GM12872 (cell line): ENCODE results near the gene PCDHB3.

Experiments used
- TF ChIP-seq, protein P1 (sequence below): IDR thresholded peaks from 3 replicates; pipeline ENCODE4 v1.5.1; 2011; ENCODE audit warnings: low read depth, mild to moderate bottlenecking, low read length, moderate library complexity; ENCODE audit not compliant: insufficient read depth

PCDHB3 gene

DNA sequence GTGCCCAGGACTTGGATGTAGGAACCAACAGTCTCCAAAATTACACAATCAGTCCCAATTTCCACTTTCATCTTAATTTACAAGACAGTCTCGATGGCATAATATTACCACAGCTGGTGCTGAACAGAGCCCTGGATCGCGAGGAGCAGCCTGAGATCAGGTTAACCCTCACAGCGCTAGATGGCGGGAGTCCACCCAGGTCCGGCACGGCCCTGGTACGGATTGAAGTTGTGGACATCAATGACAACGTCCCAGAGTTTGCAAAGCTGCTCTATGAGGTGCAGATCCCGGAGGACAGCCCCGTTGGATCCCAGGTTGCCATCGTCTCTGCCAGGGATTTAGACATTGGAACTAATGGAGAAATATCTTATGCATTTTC lies 5.0 kb upstream of the PCDHB3 start:
- TF ChIP-seq, protein P1, sequence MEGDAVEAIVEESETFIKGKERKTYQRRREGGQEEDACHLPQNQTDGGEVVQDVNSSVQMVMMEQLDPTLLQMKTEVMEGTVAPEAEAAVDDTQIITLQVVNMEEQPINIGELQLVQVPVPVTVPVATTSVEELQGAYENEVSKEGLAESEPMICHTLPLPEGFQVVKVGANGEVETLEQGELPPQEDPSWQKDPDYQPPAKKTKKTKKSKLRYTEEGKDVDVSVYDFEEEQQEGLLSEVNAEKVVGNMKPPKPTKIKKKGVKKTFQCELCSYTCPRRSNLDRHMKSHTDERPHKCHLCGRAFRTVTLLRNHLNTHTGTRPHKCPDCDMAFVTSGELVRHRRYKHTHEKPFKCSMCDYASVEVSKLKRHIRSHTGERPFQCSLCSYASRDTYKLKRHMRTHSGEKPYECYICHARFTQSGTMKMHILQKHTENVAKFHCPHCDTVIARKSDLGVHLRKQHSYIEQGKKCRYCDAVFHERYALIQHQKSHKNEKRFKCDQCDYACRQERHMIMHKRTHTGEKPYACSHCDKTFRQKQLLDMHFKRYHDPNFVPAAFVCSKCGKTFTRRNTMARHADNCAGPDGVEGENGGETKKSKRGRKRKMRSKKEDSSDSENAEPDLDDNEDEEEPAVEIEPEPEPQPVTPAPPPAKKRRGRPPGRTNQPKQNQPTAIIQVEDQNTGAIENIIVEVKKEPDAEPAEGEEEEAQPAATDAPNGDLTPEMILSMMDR = no peak

DNA sequence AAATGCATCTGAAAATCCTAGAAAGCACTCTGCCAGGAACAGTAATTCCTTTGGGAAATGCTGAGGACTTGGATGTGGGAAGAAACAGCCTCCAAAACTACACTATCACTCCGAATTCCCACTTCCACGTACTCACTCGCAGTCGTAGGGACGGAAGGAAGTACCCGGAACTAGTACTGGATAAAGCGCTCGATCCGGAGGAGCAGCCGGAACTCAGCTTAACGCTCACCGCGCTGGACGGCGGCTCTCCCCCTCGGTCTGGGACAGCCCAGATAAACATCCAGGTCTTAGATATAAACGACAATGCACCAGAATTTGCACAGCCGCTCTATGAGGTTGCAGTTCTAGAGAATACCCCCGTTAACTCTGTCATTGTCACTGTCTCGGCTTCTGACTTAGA lies 786 bp downstream of the PCDHB3 start:
- TF ChIP-seq, protein P1 = no peak

DNA sequence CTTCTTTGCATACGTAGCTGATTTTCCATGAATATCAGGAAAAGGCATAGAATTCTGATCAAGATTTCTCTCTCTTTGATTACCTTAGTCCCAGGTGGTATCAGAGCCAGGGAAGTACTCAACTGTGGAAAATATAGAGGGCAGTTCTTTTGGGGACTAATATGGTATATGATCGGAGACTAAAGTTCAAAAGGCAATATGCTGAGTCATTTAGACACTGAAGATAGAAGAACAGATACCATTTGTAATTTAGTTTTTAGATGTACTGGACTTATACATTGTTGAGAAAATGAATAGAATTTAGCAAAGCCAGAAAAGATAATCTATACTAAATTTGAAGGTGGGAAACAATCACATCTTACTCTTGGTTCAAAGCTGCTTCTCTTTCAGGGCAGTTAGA lies 5.1 kb downstream of the PCDHB3 start:
- TF ChIP-seq, protein P1 = no peak

DNA sequence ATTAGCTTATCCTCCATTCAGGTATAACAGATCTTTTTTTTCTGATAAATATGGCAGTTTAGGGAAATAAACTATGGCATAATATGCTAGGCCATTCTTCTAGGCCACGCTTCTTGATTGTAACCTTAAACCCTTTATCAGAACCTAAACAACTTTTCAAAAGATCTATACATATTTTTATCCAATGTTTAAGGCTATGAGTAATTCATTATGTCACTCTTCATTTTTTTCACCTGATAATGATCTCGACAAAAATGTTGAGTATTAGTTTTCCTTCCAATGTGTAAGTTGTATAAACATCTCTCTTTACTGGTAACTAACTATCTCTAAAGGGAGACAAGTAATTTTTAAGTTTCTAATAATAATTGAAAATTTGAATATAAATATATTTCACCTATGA lies 19.0 kb downstream of the PCDHB3 start:
- TF ChIP-seq, protein P1 = no peak

DNA sequence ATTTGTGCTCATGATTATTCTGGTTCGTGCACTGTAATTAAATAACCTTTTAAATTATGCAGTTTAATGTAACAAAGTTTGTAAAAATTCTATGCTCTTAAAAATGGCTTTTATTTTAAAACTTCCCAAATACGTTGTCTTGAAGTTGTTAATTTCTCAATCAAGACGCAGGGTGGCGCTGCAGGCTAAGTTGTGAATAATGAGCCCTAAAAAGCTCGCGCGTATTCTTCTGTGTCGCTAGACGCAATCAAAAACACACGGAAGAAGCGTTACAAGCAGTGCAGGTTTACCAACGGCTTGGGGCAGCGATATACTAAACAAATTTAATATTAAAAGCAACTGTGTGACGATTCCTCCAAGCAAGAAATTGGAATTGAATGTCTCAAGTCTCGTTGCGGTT lies 21.3 kb downstream of the PCDHB3 start, which contains the start of gene PCDHB4:
PCDHB4 (plus strand) TSS at position 256 of the 400 bp plus-strand sequence. CDS start 181 bp downstream, outside the sequence.
- TF ChIP-seq, protein P1 = no peak

DNA sequence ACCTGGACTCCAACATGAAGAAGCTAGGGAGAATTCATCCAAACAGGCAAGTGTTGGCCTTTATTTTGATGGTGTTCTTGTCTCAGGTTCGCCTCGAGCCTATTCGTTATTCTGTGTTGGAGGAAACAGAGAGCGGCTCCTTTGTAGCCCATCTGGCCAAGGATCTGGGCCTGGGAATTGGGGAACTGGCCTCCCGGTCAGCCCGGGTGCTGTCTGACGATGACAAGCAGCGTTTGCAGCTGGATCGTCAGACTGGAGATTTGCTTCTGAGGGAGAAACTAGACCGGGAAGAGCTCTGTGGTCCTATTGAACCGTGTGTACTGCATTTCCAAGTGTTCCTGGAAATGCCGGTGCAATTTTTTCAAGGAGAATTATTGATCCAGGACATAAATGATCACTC lies 21.7 kb downstream of the PCDHB3 start:
- TF ChIP-seq, protein P1 = no peak

DNA sequence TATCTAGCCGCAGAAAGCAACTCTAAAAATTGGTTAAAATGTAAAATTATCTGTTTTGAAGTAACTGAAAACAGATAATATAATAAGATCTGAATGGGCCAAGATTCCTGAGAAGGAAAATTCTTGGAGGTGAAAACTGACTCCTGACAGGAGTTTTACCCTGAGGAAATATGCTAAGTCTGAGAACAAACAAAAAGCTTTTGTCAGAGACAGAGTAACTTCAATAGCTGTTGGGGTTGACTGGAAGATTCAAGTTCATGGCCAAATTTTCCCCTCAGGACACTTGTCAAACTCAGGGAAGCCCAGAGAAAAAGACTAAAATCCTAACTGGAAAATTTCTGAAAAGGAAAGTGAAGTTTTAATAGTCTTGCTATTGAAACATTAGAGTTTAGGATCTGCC lies 27.0 kb downstream of the PCDHB3 start:
- TF ChIP-seq, protein P1 = no peak
